K562 (cell line): ENCODE results near the gene TMEM19. TPM values are rescaled to one million over a fixed set of nuclear protein-coding genes. Genes with fewer than 3 reads are reported as not detected.

Source experiments
- CTBP1 ChIP-seq: fragments of 450-650 bp; IDR thresholded peaks from 2 replicates; pipeline ENCODE4 v1.6.1; 2016; ENCODE audit warnings: borderline replicate concordance
- EP300 ChIP-seq: IDR thresholded peaks from 2 replicates; pipeline ENCODE4 v1.6.1; 2012; ENCODE audit warnings: low read length, improper control_type of control experiment
- ETV1 ChIP-seq: fragments of 450-650 bp; conservative IDR thresholded peaks from 2 replicates; pipeline ENCODE4 v1.6.1; 2016; ENCODE audit warnings: missing genetic modification characterization, control low read depth, low read depth, missing compliant biosample characterization
- ETV5 ChIP-seq: sonication (generic); formaldehyde crosslinking; IDR thresholded peaks from 2 replicates; pipeline ENCODE4 v1.4.0; 2020; ENCODE audit warnings: low read depth, mild to moderate bottlenecking, missing genetic modification reagents
- GTF3C2 ChIP-seq: IDR thresholded peaks from 3 replicates; pipeline ENCODE4 v1.6.1; 2011; ENCODE audit warnings: borderline replicate concordance, mild to moderate bottlenecking, moderate library complexity; ENCODE audit not compliant: insufficient read length; ENCODE audit errors: extremely low read depth
- YBX1 ChIP-seq: fragments of 450-650 bp; IDR thresholded peaks from 2 replicates; pipeline ENCODE4 v1.7.1; 2016; ENCODE audit warnings: mild to moderate bottlenecking
- ZNF507 ChIP-seq: conservative IDR thresholded peaks from 2 replicates; pipeline ENCODE4 v1.6.1; 2017; ENCODE audit warnings: missing genetic modification characterization, missing compliant biosample characterization
- polyA plus RNA-seq, 8 experiments: library from polyadenylated mRNA; depleted of rRNA in 4 of 8; stranded (reverse) in 5 of 8; unstranded in 3 of 8; fragments of >200 nt; fragmentation: Nextera tagmentation in 2 of 8; fragmentation: Illumina TruSeq in 1 of 8; extraction: Ambion mirVana in 2 of 8; extraction: Trizol in 1 of 8; gene quantifications; 2 replicates each; pipeline versions ENCODE4 v1.2.1 to v1.2.3, GENCODE V29; 2011 to 2014; ENCODE audit warnings: inconsistent platforms in 1 of 8, missing spikeins in 1 of 8
- total RNA-seq, 7 experiments: library from RNA; depleted of rRNA in 6 of 7; stranded (reverse); fragments of >200 nt in 6 of 7; fragmentation: Illumina TruSeq in 2 of 7; extraction: Trizol in 2 of 7; gene quantifications; 2 replicates each; pipeline versions ENCODE4 v1.2.1 to v1.2.3, GENCODE V29; 2011 to 2021; ENCODE audit warnings: low replicate concordance in 1 of 7
- TF ChIP-seq, protein P1 (sequence below): fragments of 250-450 bp; sonication (Bioruptor Pico); IDR thresholded peaks from 2 replicates; pipeline ENCODE4 v1.4.0; 2020; ENCODE audit warnings: mild to moderate bottlenecking, moderate library complexity, borderline replicate concordance
- TF ChIP-seq, protein P2 (sequence below), 2 experiments: fragments of 450-650 bp in 1 of 2; sonication (generic) in 1 of 2; formaldehyde crosslinking in 1 of 2; IDR thresholded peaks; 2 replicates each; pipeline versions ENCODE4 v1.7.1 to v1.9.0; 2016 to 2022; ENCODE audit warnings: inconsistent platforms in 1 of 2, mild to moderate bottlenecking in 1 of 2, missing genetic modification reagents in 1 of 2

TMEM19 gene
- total and polyA plus RNA-seq, 9 of the 15 experiments (the other 6 are each of a cell fraction or from before 2014, with no cell fraction given): 8.2 to 24.2 (median 17.2) TPM

DNA sequence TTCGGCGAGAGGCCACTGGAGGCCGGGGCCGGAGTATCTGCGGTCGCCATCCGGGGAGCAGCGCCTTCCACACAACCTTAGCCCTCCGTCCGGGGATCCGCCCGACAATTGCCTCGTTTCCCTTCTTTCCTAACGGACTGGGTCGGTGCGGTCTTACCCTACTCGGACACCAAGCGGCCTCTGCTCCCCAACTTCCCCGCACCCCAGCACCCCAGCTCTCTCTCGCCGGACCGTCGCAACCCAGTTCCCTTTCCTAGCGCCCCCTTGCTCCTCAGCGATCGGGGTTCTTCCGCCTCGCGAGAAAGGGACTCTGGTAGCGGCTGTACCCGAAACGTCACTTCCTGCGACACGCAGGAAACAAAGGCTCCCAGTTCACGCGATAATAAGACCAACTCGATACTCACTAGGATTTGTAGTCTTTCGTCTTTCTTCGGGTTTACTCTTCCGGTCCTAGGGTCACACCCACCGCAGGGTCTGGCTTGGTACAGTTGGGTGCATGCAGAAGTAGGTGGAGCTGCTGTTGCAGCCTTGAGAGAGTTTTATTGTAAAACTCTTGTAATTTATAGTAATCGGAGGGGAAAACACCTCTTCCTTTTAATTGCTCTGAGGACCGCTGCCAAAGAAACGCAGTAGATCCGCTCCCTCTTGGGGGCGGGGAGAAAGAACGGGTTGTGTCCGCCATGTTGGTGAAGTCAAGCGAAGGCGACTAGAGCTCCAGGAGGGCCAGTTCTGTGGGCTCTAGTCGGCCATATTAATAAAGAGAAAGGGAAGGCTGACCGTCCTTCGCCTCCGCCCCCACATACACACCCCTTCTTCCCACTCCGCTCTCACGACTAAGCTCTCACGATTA lies 22.1 kb upstream of the TMEM19 start, which contains the start of the genes THAP2 and ZFC3H1 (continued):
- TF ChIP-seq GTF3C2 (no peak), YBX1 (no peak), ETV1 (tag) (peak; percentile 60), ETV5 (CRISPR knock-in tag) (no peak; the same call in 1 of the 2 replicates), CTBP1 (no peak), EP300 (peak; percentile 33), ZNF507 (tag) (no peak)
- TF ChIP-seq, protein P1, sequence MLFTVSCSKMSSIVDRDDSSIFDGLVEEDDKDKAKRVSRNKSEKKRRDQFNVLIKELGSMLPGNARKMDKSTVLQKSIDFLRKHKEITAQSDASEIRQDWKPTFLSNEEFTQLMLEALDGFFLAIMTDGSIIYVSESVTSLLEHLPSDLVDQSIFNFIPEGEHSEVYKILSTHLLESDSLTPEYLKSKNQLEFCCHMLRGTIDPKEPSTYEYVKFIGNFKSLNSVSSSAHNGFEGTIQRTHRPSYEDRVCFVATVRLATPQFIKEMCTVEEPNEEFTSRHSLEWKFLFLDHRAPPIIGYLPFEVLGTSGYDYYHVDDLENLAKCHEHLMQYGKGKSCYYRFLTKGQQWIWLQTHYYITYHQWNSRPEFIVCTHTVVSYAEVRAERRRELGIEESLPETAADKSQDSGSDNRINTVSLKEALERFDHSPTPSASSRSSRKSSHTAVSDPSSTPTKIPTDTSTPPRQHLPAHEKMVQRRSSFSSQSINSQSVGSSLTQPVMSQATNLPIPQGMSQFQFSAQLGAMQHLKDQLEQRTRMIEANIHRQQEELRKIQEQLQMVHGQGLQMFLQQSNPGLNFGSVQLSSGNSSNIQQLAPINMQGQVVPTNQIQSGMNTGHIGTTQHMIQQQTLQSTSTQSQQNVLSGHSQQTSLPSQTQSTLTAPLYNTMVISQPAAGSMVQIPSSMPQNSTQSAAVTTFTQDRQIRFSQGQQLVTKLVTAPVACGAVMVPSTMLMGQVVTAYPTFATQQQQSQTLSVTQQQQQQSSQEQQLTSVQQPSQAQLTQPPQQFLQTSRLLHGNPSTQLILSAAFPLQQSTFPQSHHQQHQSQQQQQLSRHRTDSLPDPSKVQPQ (CRISPR knock-in tag): no peak
- TF ChIP-seq, protein P2, sequence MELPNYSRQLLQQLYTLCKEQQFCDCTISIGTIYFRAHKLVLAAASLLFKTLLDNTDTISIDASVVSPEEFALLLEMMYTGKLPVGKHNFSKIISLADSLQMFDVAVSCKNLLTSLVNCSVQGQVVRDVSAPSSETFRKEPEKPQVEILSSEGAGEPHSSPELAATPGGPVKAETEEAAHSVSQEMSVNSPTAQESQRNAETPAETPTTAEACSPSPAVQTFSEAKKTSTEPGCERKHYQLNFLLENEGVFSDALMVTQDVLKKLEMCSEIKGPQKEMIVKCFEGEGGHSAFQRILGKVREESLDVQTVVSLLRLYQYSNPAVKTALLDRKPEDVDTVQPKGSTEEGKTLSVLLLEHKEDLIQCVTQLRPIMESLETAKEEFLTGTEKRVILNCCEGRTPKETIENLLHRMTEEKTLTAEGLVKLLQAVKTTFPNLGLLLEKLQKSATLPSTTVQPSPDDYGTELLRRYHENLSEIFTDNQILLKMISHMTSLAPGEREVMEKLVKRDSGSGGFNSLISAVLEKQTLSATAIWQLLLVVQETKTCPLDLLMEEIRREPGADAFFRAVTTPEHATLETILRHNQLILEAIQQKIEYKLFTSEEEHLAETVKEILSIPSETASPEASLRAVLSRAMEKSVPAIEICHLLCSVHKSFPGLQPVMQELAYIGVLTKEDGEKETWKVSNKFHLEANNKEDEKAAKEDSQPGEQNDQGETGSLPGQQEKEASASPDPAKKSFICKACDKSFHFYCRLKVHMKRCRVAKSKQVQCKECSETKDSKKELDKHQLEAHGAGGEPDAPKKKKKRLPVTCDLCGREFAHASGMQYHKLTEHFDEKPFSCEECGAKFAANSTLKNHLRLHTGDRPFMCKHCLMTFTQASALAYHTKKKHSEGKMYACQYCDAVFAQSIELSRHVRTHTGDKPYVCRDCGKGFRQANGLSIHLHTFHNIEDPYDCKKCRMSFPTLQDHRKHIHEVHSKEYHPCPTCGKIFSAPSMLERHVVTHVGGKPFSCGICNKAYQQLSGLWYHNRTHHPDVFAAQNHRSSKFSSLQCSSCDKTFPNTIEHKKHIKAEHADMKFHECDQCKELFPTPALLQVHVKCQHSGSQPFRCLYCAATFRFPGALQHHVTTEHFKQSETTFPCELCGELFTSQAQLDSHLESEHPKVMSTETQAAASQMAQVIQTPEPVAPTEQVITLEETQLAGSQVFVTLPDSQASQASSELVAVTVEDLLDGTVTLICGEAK (IDR thresholded peaks at IDR 0.05): peak; percentile 98
- TF ChIP-seq, protein P2 (CRISPR knock-in tag; IDR thresholded peaks at IDR 0.05): no peak
